Calu3 (cell line): ENCODE measurements around the gene ALDH1L2. TPM values are rescaled to one million over a fixed set of nuclear protein-coding genes. Genes with fewer than 3 reads are reported as not detected.

ENCODE experiments used
- BruUV-seq: library from RNA; stranded (reverse); fragments of 400-500 nt; replicated peaks from 2 replicates; lab custom pipeline; 2021; lab: Mats Ljungman, UMichigan
- CTCF ChIA-PET: fragments of 300-600 bp; sonication (Branson Sonifier 250); formaldehyde crosslinking; loops from one replicate; lab custom pipeline; 2022; ENCODE audit warnings: antibody characterized with exemption; lab: Charles Lee
- DNase-seq: peaks from one replicate; pipeline ENCODE4 v3.0.0; 2022
- H3K27ac Mint-ChIP-seq: one replicate; pipeline ENCODE4 v1.8.0; 2022; ENCODE audit warnings: mixed read lengths; ENCODE audit not compliant: unreplicated experiment
- H3K27me3 Mint-ChIP-seq: one replicate; pipeline ENCODE4 v1.8.0; 2022; ENCODE audit warnings: mixed read lengths; ENCODE audit not compliant: unreplicated experiment
- H3K36me3 Mint-ChIP-seq: one replicate; pipeline ENCODE4 v1.8.0; 2022; ENCODE audit warnings: mild to moderate bottlenecking, moderate library complexity, mixed read lengths; ENCODE audit not compliant: insufficient read depth, unreplicated experiment
- H3K4me1 Mint-ChIP-seq: one replicate; pipeline ENCODE4 v1.8.0; 2022; ENCODE audit warnings: mild to moderate bottlenecking, low read depth, mixed read lengths; ENCODE audit not compliant: unreplicated experiment
- H3K4me3 Mint-ChIP-seq: one replicate; pipeline ENCODE4 v1.8.0; 2022; ENCODE audit warnings: mild to moderate bottlenecking, low read depth, moderate library complexity, mixed read lengths; ENCODE audit not compliant: unreplicated experiment
- H3K9me3 Mint-ChIP-seq: one replicate; pipeline ENCODE4 v1.8.0; 2022; ENCODE audit warnings: low read depth, mixed read lengths; ENCODE audit not compliant: unreplicated experiment
- CTCF ChIP-seq: fragments of 200-600 bp; IDR thresholded peaks from one replicate; pipeline ENCODE4 v1.8.0; 2022; ENCODE audit warnings: antibody characterized with exemption; ENCODE audit not compliant: unreplicated experiment
- intact Hi-C: fragments of 100-400 bp; cut with micrococcal nuclease; formaldehyde crosslinking; loops from one replicate; pipeline ENCODE4 v1.10.0; 2022; ENCODE audit not compliant: unreplicated experiment
- total RNA-seq: library from RNA; stranded (reverse); gene quantifications from 2 replicates; pipeline ENCODE4 v1.2.3, GENCODE V29; 2022

Gene ALDH1L2
- total RNA-seq, 1 experiment from 2014 or later = 19.3 TPM

GRCh38 chr12:104994336-104994735 is 89.9 kb downstream of the ALDH1L2 start:
- peaks cover 41% of the 10 kb centered on the region for H3K36me3 Mint-ChIP-seq

GRCh38 chr12:104991565-104992128 is 92.6 kb downstream of the ALDH1L2 start:
- H3K36me3 Mint-ChIP-seq = peaks cover 44% of the 10 kb centered on the region
- H3K27ac Mint-ChIP-seq = no peak overlapping the region
- no peak for TF ChIP-seq CTCF
- peaks cover 24% of the 10 kb centered on the region for H3K4me1 Mint-ChIP-seq
- CTCF ChIA-PET = no interaction called here
- no peak overlapping the region for H3K4me3 Mint-ChIP-seq
- intact Hi-C loops = no loop called here
- no peaks in the 10 kb centered on the region for H3K27me3 Mint-ChIP-seq
- DNase-seq = no peak
- H3K9me3 Mint-ChIP-seq = no peaks in the 10 kb centered on the region
- no TSS peak for BruUV-seq

More at GRCh38 chr12:104994336-104994735, 89.9 kb downstream of the ALDH1L2 start:
- Mint-ChIP-seq H3K9me3 (no peaks in the 10 kb centered on the region), H3K27me3 (no peaks in the 10 kb centered on the region), H3K4me3 (no peak overlapping the region), H3K4me1 (peaks cover 27% of the 10 kb centered on the region), H3K27ac (no peak overlapping the region)
- DNase-seq = no peak
- CTCF ChIA-PET = no interaction called here
- TF ChIP-seq CTCF = no peak
- intact Hi-C loops = no loop called here
- no TSS peak for BruUV-seq

GRCh38 chr12:104990950-104991349 is 93.3 kb downstream of the ALDH1L2 start:
- no TSS peak for BruUV-seq

More at GRCh38 chr12:104990950-104991349, 93.3 kb downstream of the ALDH1L2 start:
- intact Hi-C loops = no loop called here
- no peaks in the 10 kb centered on the region for H3K9me3 Mint-ChIP-seq
- CTCF ChIA-PET = no interaction called here
- no peak overlapping the region for H3K4me3 Mint-ChIP-seq
- no peak overlapping the region for H3K27ac Mint-ChIP-seq
- no peaks in the 10 kb centered on the region for H3K27me3 Mint-ChIP-seq
- no peak for TF ChIP-seq CTCF
- H3K4me1 Mint-ChIP-seq = peaks cover 25% of the 10 kb centered on the region
- H3K36me3 Mint-ChIP-seq = peaks cover 51% of the 10 kb centered on the region
- DNase-seq = no peak
